GM13976 (cell line): Measurements from ENCODE around the gene LACTB.
A peak's percentile ranks its signal among the peaks of the same experiment; 100 is the strongest.

Source experiments
- DNase-seq: peaks from one replicate; pipeline ENCODE4 v3.0.0; 2012; ENCODE audit warnings: low spot score
- in situ Hi-C: fragments of 300-500 bp; cut with MboI; formaldehyde crosslinking; loops from one replicate; pipeline ENCODE4 v1.12.0; 2022; ENCODE audit warnings: low sequenced_read_pairs, mixed read lengths, inconsistent platforms; ENCODE audit not compliant: unreplicated experiment
- TF ChIP-seq, protein P1 (sequence below): IDR thresholded peaks from 2 replicates; pipeline ENCODE4 v1.5.1; 2012; ENCODE audit warnings: borderline replicate concordance, mild to moderate bottlenecking; ENCODE audit not compliant: insufficient read depth; ENCODE audit errors: extremely low read depth, missing control alignments, control extremely low read depth

Gene LACTB

GRCh38 chr15:63188926-63189871 lies 67.5 kb downstream of the LACTB start, which contains the start of gene RAB8B:
Gene RAB8B (plus strand): TSS chr15:63189606. CDS start chr15:63189625, 19 bp downstream.
- TF ChIP-seq, protein P1, sequence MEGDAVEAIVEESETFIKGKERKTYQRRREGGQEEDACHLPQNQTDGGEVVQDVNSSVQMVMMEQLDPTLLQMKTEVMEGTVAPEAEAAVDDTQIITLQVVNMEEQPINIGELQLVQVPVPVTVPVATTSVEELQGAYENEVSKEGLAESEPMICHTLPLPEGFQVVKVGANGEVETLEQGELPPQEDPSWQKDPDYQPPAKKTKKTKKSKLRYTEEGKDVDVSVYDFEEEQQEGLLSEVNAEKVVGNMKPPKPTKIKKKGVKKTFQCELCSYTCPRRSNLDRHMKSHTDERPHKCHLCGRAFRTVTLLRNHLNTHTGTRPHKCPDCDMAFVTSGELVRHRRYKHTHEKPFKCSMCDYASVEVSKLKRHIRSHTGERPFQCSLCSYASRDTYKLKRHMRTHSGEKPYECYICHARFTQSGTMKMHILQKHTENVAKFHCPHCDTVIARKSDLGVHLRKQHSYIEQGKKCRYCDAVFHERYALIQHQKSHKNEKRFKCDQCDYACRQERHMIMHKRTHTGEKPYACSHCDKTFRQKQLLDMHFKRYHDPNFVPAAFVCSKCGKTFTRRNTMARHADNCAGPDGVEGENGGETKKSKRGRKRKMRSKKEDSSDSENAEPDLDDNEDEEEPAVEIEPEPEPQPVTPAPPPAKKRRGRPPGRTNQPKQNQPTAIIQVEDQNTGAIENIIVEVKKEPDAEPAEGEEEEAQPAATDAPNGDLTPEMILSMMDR, result no peak
- in situ Hi-C loops, result no loop called here

DNA sequence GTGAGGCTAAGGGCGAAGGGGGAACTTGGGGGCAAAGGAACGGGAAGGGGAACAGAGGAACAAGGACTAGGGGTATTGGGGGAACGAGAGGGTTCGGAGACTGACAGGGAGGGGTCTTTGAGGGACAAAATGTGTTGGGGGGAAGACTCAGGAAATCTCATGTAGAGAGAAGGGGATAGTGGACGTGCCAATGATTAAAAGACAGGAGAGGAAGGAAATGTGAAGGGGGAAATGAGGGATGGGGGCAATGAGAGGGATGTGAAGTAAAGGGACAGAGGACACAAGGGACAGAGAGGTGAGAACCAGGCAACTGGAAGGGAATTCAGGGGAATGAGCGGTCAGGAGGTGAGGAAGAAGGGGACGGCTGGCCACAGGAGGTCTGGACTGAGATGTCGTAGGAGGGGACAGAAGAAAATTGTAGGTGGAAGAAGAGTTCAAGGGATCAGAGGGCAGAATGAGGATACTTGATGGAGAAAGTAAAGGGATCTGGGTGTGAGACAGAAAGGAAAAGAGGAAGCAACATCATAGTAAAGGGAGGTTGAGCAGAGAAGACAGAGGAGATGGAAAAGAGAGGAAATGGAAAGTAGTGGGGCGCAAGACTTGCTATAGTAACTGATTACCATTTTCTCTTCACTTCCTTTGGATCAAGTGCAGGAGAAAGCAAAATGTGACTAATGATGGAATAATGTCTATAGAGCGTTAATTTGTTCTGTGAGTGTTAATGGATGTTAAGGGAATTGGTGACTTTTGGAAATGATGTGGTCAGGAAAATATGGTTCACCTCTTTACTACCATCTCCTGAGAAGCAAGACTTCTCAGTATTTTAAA lies 68.5 kb downstream of the LACTB start:
- no peak for DNase-seq

More at GRCh38 chr15:63188926-63189871, 67.5 kb downstream of the LACTB start, which contains the start of gene RAB8B:
- peak; percentile 94 for DNase-seq

DNA sequence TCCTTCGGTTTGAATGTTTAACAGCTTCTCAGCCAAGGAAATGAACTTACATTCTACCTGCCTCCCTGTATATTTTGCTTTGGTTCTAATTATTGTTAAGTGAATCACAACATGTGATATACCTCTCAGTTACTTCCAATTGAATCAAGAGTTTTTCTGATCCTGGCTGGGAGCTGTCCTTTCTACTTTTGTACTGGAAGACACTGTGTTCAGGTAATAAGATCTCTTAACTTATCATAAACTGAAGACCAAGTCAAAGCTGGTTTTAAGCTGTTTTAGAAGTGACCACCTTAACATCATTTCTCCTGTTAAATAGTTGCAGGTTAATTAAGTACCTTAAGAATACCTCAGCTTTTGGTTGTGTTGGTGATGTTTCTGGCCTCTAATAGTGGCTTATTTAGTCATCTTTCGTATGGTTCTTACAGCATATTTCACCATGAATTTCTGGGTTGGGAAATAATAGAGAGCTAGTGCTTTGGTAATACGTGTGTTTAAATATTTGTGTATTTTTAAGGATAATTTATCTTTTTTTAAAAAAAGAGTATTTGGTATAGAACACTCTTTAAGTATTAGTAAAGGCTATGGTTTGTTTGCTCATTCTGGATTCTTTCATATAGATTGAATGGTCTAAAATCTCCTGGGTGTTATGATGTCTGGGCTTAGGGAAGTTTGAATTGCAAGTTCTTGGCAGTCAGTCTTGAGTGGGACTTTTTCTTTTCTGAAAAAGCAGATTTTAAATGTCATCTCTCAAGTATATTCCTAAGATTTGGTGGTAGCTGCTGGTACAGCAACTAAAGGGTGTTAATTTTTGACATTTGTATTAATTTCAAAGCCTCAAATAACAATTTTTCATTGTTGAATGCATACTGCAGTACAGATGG lies 69.3 kb downstream of the LACTB start:
- TF ChIP-seq, protein P1, result no peak
- in situ Hi-C loops, result no loop called here
- DNase-seq, result no peak

More for the DNA sequence above, 68.5 kb downstream of the LACTB start:
- TF ChIP-seq, protein P1, result no peak
- in situ Hi-C loops, result no loop called here
